Loucy (cell line): Measurements from ENCODE around the gene PCSK5.

ENCODE experiments used
- CTCF ChIP-seq: fragments of 200-600 bp; sonication (generic); conservative IDR thresholded peaks from 2 replicates; pipeline ENCODE4 v1.5.1; 2014; ENCODE audit warnings: mild to moderate bottlenecking, antibody characterized with exemption, low read length
- EZH2phosphoT487 ChIP-seq: fragments of 200-600 bp; IDR thresholded peaks from 2 replicates; pipeline ENCODE4 v1.6.1; 2018; ENCODE audit warnings: antibody characterized with exemption, mild to moderate bottlenecking, moderate library complexity, borderline replicate concordance

GRCh38 chr9:75935591-75935990 lies 45.1 kb downstream of the PCSK5 start:
- TF ChIP-seq CTCF (no peak), EZH2phosphoT487 (no peak)
